ENCODE data around the gene RPL13.

Gene RPL13

DNA sequence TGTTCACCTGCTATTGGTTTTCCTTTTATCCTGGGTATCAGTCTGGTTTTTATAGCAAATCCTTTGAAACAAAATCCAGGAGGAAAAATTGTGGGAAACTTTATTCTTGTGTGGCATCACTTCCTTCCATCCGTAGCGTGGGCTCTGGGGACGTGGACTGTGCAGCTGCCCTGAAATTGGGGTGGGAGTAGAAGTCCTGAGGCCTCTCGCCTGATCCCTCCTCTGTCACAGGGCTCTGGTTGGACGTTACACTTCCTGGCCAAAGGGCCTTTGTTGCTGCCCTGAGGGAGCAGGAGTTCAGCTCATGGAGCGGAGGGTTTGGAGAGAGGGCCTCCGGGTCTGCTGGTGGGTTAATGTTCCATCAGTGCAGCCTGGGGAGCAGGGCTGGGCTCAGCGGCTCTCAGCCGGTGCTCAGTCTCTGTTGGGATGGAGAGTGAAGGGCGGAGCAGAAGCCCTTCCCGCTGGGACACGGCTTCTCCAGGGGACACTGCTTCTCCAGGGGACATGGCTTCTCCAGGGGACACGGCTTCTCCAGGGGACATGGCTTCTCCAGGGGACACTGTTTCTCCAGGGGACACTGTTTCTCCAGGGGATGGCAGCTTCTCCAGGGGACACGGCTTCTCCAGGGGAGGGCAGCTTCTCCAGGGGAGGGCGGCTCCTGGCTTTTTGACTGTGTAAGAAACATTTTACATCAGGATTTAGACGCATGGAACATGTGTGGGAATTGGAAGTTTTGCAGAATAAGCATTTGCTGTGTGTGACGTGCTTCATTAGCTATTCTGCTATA, 15.2 kb upstream of the RPL13 start:
- FAIRE-seq, result no peak

- no peak for FAIRE-seq
These were observed 14.5 kb upstream of the RPL13 start for GRCh38 chr16:89545831-89546574.

DNA sequence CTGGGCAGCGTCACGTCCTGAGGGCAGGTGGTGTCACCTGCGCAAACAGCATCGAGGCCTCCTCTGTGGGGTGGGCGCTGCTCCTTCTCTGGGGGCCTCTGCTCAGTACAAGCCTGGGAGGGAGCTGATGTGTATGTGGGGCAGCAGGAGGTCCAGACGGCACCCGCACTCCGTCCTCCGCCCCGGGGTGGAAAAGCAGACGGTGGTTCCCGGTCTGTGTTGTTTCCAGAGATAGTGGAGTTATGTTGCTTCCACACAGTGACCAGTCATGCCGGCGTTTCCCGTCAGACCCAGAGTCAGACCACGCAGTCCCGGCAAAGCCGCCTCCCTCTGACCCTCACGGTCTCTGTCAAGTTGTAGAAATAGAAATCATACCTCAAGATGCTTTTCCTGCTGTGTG, 13.7 kb upstream of the RPL13 start:
- no peak for FAIRE-seq

- FAIRE-seq, result no peak
These were observed 13.2 kb upstream of the RPL13 start for GRCh38 chr16:89547291-89547690.

GRCh38 chr16:89547860-89548259, 12.6 kb upstream of the RPL13 start:
- no peak for FAIRE-seq

DNA sequence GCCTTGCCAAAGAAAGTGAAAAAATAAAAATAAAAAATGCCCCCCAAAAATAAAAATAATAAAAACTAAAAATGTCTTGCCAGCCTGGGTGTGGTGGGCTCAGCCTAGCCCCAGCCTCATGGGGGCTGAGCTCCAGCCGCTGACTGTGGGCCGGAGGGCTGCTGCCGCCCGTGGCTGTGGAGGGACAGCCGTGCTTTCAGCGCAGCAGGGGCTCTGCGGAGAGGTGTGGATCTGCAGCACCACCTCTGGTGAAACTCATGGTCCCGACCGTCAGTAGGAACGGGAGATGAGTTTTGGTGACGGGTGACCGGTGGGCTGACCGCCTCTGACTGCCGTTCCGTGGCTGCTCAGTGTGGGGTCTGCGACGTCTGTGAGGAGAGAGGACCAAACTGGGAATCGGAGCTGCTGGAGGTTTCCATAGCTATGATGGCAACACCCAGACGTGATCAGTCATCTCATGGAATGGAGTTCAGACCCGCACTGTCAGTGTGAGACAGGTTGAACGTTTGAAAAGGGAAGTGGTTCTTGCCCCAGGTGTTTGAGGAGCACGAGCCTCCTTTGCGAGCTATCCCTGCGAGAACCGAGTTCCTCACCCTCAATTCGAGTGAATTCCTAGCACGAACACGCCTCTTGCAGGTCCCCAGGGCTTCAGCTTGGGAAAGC, 12.0 kb upstream of the RPL13 start:
- no peak for FAIRE-seq

DNA sequence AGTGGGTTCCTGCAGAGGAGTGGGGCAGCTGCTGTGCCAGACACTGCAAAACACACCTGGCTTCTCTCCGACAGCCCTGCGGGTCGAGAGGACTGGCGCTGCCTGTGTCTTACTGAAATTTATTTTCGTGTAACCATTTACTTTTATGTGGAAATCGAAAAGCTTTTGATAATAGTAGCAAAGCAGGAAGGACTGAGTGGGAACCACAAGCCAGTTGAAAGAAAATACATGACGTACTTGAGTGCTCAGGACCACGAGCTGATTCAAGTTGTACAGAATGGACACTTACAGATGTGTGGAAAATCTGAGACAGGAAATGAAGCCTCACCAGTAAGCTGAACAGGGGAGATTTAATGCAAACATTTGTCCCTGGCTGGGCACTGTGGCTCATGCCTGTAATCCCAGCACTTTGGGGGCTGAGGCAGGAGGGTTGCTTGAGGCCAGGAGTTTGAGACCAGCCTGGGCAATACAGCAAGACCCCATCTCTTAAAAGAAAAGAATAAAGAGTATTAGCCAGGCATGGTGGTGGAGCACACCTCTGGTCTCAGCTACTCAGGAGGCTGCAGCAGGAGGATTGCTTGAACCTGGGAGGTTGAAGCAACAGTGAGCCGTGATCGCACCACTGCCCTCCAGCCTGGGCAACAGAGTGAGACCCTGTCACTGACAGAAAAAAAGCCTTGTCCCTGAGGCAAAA, 11.3 kb upstream of the RPL13 start:
- FAIRE-seq, result no peak

DNA sequence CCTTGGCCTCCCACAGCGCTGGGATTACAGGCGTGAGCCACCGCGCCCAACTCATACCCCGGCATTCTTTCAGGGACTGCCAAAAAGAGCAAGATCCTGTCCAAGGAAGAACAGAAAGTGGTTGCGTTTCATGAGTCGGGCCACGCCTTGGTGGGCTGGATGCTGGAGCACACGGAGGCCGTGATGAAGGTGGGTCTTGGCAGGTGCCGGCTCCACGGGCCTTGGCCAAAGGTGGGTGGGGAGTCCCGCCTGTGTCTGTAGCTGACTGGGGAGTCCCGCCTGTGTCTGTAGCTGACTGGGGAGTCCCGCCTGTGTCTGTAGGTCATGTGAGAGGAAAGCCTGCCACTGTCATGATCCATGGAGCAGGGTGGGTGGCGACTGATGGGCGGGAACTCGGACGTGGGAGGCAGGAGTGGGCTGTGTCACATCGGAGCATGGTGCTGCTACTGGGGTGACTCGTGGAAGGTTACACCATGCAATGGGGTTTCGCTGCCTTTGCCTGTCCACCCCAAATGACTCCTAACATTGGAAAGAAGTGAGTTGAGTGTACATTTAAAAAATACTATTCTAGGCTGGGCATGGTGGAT, 10.0 kb upstream of the RPL13 start:
- no peak for FAIRE-seq

DNA sequence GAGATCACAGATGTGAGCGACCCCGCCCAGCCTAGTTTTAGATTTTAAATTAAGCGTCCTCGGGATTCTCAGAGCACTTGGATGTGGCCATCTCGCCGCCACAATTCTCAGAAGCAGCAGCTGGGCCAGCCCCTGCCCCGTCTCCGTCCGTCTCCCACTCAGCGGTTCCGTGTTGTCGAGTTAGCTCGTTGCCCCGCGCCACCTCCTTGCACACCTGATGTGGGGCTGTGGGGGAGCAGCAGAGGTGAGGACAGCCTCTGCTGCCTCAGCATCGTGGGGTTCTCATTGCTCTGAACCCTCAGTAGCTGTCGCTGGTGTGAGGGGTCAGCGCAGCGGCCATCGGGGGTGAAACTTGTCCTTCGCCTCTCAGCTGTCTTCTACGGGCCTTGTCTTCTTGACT, 8.2 kb upstream of the RPL13 start:
- no peak for FAIRE-seq

GRCh38 chr16:89552913-89553312, 7.6 kb upstream of the RPL13 start:
- FAIRE-seq, result no peak

DNA sequence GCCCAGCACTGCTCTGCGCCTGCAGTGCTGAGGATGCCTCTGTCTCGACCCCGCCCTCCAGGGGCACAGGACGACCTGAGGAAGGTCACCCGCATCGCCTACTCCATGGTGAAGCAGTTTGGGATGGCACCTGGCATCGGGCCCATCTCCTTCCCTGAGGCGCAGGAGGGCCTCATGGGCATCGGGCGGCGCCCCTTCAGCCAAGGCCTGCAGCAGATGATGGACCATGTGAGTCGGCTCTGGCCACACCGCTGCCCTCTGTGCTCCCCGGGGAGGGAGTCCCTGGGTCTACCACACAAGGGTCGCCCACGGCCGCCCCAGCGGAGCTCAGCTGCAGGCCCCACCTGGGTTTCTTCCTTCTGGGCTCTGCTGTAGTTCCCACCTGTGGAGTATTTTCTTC, 6.7 kb upstream of the RPL13 start:
- no peak for FAIRE-seq

DNA sequence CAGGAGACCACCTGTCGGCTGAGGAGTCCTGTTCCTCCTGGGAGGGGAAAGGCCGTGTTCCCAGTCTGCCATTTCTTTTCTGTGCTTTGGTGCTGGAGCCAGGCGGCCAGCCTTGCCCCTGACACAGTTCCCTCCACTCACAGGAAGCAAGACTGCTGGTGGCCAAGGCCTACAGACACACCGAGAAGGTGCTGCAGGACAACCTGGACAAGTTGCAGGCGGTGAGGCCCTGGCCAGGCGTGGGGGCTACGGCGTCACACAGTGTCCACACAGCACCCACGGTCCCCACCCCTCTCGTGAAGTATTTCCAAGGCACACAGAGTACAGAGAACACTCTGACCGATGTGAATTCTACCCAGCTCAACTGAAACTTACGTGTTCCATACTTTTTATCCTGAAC, 6.1 kb upstream of the RPL13 start:
- no peak for FAIRE-seq

DNA sequence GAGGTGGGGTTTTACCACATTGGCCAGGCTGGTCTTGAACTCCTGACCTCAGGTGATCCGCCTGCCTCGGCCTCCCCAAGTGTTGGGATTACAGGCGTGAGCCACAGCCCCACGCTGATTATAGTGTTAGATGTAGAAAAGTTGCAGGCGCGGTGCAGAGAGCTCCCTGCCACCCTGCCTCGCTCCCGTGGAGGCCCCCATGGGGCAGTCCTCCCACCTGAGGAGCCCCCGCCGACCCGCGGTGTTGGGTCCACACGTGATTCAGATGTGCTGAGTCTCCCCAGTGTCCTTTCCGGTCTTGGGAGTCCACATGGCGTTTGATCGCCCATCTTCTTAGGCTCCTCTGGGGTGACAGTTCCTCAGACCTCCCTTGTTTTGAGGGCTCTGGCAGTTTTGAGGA, 5.2 kb upstream of the RPL13 start:
- FAIRE-seq, result no peak

DNA sequence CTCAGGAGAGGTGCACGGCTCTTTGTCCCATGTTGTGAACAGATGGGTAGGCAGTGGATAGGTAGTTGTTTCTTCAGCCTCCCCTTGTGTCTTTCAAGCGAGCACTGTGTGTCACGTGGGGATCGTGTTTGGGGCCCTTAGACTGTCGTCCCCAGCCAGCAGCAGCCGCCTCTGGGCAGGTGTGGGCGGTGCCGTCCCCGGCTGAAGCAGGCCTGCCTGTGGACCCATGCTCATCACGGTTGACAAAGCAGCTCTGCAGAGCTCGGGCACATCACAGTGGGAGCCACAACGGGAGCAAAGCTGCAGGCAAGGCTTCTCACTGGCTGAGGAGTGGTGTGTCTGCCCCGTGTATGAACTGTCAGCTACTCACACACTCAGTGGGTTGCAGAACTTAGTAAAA, 4.7 kb upstream of the RPL13 start:
- no peak for FAIRE-seq

DNA sequence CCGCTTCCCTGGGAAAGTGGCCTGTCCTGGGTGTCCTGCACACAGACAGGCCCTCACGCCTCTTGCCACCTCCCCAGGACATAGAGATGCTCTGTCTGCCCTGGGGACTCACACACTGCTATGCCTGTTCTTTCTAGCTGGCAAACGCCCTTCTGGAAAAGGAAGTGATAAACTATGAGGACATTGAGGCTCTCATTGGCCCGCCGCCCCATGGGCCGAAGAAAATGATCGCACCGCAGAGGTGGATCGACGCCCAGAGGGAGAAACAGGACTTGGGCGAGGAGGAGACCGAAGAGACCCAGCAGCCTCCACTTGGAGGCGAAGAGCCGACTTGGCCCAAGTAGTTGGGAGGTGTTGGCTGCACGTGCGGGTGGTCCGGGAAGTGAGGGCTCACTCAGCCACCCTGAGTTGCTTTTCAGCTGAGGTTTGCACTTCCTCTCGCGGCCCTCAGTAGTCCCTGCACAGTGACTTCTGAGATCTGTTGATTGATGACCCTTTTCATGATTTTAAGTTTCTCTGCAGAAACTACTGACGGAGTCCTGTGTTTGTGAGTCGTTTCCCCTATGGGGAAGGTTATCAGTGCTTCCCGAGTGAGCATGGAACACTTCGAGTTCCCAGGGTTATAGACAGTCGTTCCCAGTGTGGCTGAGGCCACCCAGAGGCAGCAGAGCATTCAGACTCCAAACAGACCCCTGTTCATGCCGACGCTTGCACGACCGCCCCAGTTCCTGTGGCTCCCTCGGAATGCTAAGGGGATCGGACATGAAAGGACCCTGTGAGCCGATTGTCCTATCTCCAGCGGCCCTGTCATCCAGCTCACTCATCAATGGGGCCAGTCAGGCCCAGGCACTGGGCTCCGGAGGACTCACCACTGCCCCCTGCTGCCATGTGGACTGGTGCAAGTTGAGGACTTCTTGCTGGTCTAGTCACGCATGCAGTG, 3.5 kb upstream of the RPL13 start:
- no peak for FAIRE-seq

DNA sequence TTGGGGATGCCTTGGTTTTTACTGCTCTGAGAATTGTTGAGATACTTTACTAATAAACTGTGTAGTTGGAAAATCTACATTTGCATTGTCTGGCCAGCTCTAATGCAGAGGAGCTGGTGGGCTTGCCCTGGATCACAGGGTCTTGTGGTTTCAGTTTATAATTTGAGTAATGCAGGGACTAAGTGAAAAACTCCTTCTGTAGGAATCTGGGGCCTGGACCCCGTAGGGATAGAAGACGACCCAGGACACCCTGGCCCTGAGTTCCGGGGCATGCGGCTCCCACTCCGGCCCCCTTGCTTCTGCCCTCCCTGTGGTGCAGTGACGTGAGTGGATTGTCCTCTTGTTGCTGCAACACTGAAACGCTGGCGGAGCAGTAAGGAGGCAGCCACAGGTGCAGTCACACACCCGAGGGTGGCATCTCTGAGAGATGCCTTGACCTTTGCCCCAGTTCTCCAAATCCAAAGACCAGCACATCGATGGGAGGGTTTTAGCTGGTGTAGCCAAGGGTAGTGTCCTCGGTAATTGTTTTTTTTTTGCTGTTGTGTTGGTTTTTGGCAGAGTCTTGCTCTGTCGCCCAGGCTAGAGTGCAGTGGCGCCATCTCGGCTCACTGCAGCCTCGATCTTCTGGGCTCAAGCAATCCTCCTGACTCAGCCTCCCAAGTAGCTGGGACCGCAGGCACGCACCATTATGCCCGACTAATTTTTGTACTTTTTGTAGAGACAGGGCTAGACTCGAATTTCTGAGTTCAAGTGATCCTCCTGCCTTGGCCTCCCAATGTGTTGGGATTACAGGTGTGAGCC, 2.6 kb upstream of the RPL13 start:
- FAIRE-seq, result no peak

GRCh38 chr16:89561142-89561883, 831 bp downstream of the RPL13 start:
- FAIRE-seq, result no peak

GRCh38 chr16:89561884-89562599, 1.6 kb downstream of the RPL13 start:
- FAIRE-seq, result no peak

GRCh38 chr16:89562939-89563338, 2.5 kb downstream of the RPL13 start:
- no peak for FAIRE-seq
